UCSD-AML1 (cell line): Measurements from ENCODE around the gene SNTA1.
"Not testable (repeated sequence)": the region's sequence is repeated elsewhere in the genome, so short reads cannot be mapped to it uniquely, and the experiment has no call there.

ENCODE experiments used
- DNase-seq: peaks from one replicate; lab custom pipeline; 2025; ENCODE audit not compliant: unreplicated experiment; lab: John Stamatoyannopoulos, UW

Gene SNTA1

DNA sequence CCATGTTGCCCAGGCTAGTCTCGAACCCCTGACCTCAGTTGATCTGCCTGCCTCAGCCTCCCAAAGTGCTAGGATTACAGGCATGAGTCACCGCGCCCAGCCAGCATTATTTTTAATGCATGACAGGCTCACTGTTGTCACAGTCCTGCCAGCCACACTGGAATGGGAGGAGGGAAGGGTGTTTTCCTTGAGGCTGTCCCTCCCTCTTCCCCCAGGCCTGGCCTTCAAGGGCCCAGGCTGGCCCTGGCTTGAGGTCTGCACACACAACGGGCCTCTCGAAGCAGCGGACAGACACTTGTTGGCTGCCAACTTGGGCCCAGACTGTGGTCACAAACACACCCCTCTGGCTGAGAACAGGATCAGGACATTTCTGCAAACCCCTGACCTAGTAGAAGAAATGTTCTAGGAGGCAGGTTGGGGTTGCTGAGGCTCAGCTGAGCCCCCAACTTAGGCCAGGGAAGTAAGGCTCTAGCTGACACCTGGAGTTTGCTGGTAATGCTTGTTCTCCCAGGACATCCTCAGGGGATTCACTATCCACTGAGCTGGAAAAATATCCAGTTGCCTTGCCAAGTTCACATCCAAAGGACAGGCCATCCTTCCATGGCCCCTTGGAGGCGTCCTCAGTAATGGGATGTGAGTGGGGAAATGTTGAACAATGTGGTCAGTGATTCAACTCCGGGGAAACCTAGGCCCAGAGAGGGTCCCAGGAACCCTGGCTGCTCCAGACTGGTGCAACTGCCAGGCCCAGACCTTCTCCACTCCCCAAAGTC lies 9.9 kb downstream of the SNTA1 start:
- no peak for DNase-seq

DNA sequence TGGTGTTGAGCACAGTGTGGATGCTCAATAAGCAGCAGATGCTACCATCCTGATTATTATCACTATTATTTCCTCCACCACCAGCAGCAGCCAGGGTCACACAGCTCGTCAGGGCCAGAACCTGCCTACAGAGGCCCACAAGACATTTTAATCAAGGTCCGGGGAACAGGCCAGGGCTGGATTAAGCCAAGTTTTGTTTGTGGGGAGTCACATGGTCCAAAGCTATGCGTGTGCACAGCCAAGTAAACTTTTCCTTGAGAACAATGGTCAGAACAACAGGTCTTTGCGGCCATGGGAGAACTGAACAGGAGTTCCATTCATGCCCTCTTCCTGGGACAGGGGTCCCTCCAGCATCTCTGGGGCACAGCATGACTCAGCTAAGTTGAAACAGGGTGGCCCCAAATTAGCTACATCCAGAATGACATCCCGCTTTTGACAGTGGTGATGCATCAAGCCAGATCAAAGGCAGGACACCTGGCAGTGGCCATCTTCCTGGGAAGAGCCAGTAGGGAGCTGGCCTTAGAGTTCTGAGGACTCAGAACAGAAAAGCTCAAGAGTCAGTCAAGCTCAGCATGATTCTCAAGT lies 11.7 kb downstream of the SNTA1 start:
- DNase-seq = no peak

DNA sequence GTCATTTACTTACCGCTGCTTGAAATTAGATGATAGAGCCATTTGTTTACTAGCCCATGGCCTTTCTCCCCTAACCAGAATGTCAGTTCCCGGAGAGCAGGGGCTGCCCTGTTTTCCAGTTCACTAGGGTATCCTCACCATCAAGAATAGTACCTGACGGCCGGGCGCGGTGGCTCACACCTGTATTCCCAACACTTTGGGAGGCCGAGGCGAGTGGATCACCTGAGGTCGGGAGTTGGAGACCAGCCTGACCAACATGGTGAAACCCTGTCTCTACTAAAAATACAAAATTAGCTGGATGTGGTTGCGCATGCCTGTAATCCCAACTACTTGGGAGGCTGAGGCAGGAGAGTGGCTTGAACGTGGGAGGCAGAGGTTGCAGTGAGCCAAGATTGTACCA lies 19.7 kb downstream of the SNTA1 start:
- not testable (repeated sequence) for DNase-seq

DNA sequence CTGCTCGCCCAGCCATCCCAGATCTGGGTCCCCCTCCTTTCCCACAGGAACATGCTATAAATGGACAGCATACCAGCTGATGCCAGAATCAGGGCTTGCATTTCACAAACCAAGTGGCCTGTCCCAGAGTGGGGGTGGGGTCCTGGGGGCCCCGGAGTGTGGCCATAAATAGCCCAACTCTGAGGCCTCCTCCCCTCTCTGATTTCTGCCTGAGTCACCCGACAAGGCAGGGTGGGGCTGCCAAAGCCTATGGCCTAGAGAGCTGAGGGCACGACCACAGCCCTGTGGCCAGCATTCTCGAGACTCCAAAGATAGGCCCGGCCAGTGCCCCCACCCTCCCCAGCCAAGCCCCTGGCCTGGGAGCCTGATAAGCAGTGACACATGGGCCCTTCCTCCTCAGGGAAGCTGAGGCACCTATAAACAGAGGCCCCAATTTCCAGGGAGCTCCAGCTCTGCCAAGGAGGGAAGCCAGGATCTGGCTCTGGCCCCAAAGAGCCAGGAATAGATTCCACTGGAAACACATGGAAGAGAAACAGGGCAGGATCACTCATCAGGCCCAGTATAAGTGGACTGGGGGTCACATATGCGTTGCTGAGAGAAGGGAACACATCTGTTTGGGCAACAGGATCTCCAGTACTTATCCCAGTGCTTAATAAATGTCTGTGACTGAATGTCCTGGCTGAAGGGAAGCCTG lies 20.3 kb downstream of the SNTA1 start:
- DNase-seq = no peak

DNA sequence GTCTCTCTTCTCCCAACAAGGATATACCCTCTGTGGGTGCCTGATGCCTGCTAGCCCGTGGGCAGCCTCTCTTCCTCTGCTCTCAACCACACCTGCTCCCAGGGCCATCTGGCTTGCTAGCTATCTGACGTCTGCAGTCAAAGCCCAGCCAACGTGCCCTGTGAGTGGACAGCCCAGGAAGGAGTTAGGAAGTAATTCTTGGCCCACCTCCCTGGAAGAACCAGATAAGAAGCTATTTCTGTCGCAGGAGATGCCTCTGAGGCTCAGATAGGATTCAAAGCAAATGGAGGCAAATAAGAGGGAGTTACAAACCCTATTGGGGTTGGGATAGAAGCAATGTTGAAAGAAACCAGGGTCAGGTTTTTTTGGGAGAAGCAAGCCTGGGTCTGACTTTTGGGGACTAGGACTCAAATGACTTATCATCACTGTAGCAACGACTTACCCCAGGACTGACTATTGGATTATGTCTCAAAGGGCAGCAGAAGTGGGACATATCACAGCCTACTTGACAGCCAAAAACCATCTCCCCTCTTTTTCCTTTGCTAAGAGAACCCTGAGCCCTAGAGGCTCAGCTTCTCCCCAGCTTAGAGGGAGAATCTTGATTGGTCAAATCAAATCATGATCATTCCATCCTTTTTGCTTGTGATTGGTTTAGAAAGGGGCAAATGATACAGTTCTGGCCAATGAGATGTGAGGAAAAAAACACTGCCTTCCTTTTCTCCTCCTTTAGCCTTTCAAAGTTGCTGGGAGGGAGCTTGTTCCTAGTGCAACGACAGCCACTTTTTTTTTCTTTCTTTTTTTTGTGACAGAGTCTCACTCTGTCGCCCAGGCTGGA lies 24.2 kb downstream of the SNTA1 start:
- no peak for DNase-seq

DNA sequence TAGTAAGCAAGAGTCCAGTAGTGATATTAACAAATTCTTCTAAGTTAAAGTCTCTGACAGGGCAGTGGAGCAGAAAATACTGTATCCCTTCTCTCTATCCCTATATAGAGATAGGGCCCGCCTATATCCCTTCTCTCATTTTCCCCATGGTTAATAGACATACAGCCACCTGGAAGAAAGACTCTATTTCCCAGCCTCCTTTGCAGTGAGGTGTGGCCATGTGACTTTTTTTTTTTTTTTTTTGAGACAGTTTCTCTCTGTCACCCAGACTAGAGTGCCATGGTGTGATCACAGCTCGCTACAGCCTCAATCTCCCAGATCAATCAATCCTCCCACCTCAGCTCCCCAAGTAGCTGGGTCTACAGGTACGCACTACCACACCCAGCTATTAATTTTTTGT lies 25.5 kb downstream of the SNTA1 start:
- DNase-seq = no peak

DNA sequence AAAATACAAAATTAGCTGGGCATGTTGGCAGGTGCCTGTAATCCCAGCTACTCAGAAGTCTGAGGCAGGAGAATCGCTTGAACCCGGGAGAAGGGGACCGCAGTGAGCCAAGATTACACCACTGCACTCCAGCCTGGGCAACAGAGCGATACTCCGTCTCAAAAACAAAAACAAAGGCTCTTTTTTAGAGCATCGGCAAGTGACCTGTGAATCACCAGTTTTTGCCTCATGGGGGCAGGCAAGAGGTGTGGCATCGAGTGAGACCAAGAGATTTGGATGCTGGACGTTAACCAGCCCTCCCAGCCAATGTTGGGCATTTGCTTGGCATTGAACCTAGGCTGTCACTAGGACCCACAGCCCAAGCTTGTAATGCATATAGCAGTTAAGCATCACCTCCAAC lies 27.6 kb downstream of the SNTA1 start:
- peak; percentile 18 for DNase-seq

DNA sequence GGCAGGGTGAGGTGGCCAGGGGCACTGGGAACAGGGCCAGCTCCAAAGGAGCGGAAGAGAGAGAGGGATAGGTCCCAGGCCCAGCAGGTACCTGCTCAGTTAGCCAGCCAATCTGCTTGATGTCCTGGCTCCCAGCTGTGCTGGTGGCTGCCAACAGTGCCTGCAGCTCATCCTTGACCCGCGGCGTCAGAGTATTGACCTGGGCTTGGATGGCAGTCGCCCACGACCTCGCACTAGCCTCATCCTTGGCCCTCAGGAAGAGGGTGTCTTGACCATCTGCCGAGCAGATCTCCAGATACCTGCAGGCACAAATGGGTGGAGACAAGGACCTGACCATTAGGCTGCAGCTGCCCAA lies 31.1 kb downstream of the SNTA1 start:
- no peak for DNase-seq

DNA sequence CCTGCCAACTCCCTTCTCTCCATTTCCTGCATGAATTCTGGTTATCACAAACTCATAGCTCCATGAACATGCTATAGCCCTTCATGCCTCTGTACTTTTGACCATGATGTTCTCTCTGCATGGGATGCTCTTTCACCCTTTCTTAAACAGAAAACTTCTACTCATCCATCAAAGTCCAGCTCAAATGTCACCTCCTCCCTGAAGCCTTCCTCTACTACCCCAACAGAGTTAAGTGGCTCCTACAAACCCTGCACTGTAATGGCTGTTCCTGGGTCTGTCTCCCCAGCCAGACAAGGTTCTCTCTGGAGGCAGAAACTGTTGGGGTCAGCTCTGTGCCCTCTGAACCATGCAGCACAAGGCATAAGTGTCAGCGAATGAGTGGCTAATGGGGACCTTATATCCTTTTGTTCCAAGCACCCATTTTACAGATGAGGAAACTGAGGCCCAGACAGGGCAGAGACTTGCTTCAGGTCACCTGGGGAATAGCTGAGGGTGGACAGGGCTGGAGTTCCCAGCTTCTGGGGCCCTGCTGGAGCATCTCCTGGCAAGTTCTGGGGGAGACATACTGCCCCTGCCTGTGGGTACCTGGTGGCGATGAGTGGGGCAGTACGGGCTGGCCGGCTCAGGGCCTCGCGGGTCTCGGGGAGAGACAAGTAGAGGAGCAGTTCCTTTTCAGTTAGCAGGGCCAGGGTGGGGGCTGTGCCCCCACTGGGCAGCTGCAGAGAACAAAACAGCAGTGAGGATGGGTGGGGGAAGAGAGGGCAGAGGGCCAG lies 31.7 kb downstream of the SNTA1 start:
- no peak for DNase-seq

DNA sequence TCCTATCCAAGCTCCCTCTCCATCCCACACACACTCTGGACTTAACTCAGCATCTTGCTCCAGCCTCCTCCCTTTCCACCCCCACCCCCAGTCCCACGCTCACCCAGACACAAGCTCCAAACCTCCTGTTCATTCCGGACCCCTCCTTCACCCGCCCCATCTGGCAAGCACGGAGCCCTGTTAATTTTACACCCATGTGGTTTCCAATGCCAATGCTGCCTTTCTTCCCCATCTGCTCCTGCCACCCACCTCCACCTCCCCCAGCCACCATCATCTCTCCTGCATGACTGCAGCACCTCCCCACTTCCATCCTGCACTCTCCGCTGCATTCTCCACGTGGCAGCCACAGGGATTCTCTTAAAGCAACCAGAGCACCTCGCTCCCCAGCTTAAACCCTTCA lies 32.3 kb downstream of the SNTA1 start:
- DNase-seq = no peak

DNA sequence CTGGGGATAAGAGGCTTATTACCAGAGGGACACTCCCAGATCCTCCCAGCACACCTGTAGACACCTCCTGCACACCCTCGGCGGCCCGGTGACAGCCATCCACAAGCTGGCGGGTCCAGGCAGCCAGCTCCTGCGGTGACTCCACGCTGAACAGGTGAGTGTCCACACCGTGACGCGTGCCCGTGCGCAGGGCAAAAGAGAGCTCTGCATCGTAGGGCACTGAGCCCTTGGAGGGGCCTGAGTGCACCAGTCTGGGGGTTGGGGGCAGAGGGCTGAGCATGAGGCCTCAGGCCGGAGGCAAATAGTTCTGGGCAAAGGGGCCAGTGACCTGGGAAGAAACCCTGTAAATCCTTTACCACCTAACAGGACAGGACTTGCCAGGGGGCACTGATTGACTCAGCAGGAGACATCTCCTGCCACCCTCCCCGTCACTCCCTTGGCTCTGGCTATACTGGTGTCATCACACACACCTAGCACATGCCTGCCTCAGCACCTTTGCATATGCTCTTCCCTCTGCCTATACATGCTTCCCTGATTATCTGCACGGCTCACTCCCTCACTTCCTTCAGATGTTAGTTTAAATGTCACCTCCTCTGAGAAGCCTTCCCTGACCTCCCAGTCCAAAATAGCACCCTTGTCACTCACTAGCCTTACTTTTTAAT lies 33.4 kb downstream of the SNTA1 start:
- DNase-seq = no peak

DNA sequence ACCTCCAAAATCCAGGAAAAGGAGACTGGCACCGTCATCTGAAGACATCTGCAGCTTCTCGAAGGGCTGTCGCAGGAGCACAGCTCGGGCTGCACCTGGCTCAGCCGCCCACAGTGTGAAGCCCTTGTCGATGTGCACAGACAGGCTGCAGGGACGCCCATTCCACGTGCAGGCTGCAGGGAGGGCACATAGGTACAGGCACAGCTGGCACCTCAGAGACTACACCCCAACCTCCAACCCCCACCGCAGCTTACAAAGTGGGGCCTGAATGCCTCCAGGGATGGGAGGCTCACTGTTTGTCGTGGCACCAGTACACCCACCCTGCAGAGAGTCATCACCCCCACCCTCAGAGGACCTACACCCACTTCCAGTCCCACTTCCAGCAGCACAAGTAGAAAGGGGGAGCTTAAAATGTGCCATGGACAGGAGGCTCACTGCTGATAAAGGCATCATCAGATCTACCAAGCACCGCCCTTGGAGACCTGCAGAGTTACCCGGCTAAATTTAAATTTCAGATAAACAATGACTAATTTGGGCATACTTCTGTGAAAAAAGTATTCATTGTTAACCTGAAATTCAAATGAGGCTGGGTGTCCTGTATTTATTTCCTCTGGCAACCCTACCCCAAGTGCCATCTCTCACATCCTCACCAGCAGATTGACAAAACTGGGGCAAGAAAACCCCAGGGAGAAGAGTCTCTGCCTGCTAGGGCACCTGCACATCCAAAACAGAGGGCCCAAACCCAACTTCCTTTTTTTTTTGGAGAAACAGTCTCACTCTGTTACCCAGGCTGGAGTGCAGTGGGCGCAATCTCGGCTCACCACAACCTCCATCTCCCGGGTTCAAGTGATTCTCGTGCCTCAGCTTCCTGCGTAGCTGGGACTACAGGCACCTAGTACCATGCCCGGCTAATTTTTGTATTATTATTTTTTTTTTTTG lies 34.6 kb downstream of the SNTA1 start:
- no peak for DNase-seq

DNA sequence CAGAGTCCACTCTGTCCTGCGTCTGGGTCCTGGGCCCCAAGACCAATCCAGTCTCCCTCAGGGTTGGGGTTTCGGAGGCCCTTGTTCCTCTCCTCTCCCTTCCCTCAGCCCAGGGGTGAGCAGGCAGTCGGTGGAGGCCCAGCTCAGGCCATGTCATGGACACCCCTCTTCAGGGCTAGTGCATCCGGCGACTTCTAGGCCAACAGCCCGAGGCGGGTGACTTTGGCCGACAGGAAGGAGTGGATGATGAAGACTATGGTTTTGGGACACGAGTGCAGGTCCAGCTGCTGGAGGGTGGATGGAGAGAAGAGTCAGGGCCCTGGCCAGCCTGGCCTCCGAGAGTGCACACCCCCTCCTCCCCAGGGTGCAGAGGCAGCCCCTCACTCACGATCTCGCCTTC lies 35.2 kb downstream of the SNTA1 start:
- no peak for DNase-seq

DNA sequence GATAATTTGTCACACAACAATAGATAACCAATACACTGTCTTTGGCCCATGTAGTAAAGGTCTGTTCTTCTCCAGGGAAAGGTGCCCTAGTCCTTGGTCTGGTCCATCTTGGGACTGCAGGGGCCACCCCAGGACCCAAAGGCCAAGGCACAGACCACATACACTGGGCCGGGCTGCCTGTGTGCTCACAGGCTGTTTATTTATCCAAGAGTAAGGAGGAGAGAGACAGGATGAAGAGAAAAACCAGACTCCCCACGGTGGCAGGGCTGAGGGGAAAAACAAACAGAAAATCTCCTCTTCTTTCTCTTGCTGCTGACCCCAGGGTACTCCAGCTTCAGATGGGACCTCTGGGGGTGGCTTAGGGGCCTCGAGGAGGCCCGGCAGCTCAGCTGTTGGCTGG lies 35.8 kb downstream of the SNTA1 start:
- DNase-seq = no peak

DNA sequence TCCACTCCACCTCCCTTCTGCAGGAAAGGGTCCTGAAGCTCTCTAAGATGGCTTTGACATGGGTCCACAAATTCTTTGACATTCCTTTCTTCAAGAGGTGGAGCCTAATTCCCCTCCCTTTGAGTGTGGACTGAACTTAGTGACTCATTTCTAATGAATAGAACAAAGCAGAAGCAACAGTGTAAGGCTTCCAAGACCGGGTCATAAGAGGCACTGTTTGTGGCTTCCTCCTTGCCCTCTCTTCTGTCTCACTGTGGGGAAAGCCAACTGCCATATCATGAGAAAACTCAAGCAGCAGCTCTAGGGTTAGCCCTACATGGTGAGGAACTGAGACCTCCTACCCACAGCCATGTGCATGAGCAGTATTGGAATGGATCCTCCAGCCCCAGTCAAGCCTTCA lies 36.3 kb downstream of the SNTA1 start:
- no peak for DNase-seq

DNA sequence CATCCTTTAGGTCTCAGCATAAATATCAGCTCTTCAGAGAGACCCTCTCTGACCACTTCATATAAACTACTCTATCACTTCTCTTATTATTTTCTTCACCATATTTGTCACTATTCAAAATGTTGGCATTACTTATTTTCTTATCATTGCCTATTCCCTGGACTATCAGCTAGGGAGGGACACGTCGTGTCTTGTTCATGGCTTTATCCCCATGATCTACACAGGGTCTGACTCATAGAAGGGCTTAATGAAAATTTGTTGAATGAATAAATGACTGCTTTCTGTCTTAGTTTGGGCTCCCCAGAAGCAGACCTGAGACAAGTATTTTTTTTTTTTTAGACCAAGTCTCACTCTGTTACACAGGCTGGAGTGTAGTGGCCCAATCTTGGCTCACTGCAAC lies 39.3 kb downstream of the SNTA1 start:
- DNase-seq = no peak

DNA sequence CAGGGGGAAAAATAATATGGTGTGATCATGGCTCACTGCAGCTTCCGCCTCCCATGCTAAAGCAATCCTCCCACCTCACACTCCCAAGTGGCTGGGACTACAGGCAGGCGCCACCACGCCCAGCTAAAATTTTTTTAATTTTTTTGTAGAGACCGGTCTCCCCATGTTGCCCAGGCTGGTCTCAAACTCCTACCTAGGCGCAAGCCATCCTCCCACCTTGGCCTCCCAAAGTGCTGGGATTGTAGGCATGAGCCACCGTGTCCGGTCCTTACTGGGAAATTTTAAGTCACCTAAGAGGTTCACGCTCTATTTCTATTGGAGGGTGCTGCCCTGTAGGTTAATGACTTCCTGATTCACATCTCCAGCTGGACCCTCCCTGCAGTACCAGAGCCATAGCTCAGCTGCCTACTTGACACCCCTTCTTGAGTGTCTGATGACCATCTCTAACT lies 41.6 kb downstream of the SNTA1 start:
- DNase-seq = no peak

DNA sequence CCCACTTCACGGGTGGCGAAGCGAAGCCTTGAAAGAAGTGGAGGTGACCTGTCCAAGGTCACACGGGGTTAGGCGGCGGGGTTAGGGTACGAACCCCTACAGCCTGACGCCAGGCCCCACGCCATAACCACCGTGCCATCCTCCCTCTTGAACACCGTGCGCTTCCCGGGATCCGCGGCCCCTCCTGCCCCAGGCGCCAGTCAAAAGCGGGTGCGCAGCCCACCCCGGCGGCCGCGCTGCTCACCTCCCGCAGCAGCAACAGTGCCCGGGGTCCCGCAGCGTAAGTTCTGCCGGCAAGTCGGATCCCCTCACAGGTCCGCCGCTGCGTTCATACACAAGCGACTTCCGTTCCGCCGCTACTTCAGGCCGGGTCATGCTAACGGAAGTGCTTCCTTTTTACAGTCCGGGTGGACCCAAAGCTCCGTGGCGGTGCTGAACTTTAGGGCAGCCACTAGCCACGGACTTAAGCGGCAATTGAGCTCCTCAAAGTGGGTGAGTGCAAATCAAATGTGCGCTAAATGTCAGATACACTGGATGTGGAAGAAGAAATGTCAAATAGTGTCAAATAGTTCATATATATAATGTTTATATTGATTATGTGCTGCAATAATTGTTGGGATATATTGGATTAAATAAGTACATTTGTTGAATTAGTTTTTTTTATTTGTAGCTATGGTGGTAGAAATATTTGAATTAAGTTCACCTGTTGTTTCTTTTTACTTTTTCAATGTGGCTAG lies 42.2 kb downstream of the SNTA1 start, which contains the start of gene CDK5RAP1:
Gene CDK5RAP1 (minus strand): TSS at position 336 of the 737 bp plus-strand sequence. CDS start 4,455 bp downstream, outside the sequence.
- peak; percentile 86 for DNase-seq
